Measurements from ENCODE around the gene ITGB4. TPM values are rescaled to one million over a fixed set of nuclear protein-coding genes. Genes with fewer than 3 reads are reported as not detected.

The ITGB4 gene
- polyA plus RNA-seq, 2 of the 4 experiments (the other 2 are of a cell fraction), result 20.6 to 37.4 TPM

DNA sequence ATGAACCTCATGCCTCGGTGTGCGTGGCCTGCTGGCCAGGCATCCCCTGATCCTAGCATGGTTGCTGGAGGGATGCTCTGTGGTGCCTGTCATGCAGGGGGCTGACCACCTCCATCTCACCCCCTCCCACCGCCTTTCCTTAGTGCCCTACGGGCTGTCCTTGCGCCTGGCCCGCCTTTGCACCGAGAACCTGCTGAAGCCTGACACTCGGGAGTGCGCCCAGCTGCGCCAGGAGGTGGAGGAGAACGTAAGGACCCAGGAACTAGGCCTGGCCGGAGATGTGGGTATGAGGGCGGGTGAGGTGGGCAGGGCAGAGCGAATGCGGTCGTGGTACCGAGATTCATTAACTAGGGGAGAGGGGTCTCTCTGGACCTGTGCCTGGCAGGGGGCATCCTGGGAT lies 19.0 kb downstream of the ITGB4 start:
- no peak overlapping the region for H3K4me3 ChIP-seq
- TF ChIP-seq KDM5A (IDR thresholded peaks at IDR 0.05), result no peak
- no peak for TF ChIP-seq CHD2 (IDR thresholded peaks at IDR 0.05; ENCODE audit: low read length, partially characterized antibody)
- TF ChIP-seq KDM1A (IDR thresholded peaks at IDR 0.05; ENCODE audit: low read depth), result no peak
- no peak for TF ChIP-seq NR3C1 (IDR thresholded peaks at IDR 0.05)
- no peak for TF ChIP-seq BHLHE40 (IDR thresholded peaks at IDR 0.05; ENCODE audit: low read depth, low read length)
- no peak for TF ChIP-seq HOXB5 (CRISPR knock-in tag; IDR thresholded peaks at IDR 0.05)
- TF ChIP-seq, protein P1, sequence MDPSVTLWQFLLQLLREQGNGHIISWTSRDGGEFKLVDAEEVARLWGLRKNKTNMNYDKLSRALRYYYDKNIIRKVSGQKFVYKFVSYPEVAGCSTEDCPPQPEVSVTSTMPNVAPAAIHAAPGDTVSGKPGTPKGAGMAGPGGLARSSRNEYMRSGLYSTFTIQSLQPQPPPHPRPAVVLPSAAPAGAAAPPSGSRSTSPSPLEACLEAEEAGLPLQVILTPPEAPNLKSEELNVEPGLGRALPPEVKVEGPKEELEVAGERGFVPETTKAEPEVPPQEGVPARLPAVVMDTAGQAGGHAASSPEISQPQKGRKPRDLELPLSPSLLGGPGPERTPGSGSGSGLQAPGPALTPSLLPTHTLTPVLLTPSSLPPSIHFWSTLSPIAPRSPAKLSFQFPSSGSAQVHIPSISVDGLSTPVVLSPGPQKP (IDR thresholded peaks at IDR 0.05; ENCODE audit: low read depth, low read length), result no peak
- no peak for TF ChIP-seq EHF (CRISPR knock-in tag; IDR thresholded peaks at IDR 0.05)
- TF ChIP-seq ZC3H11A (IDR thresholded peaks at IDR 0.05), result no peak
- no peak for TF ChIP-seq MYC (IDR thresholded peaks at IDR 0.05; ENCODE audit: borderline replicate concordance, low read length)
- no peak for TF ChIP-seq EP300 (IDR thresholded peaks at IDR 0.05)
- no peak for TF ChIP-seq RFX5 (IDR thresholded peaks at IDR 0.05)
- no peak for TF ChIP-seq MAZ (IDR thresholded peaks at IDR 0.05; ENCODE audit: borderline replicate concordance, low read depth, low read length)
- TF ChIP-seq CBX2 (IDR thresholded peaks at IDR 0.05; ENCODE audit: borderline replicate concordance, low read depth), result no peak
- DNase-seq (ENCODE audit: low read depth in 1 of 2, low spot score in 1 of 2) (no peak), ATAC-seq (no peak), FAIRE-seq (no peak)
- WGBS (ENCODE audit: missing lambda C conversion rate), result 89% methylated on average over 17 of the region's 17 CpGs
- peak overlapping the region in 1 of 2 experiments; percentile 0; a peak in 1 of 6 replicates for H3K27ac ChIP-seq
- no peak overlapping the region for H3K4me2 ChIP-seq
- no peaks in the 10 kb centered on the region for H3K9me3 ChIP-seq
- ChIA-PET CTCF (interaction anchor here (0.6 to 43.5 kb wide), 5 partner anchors 7 to 467 kb away, joined by 3 to 1931 read pairs (median 4); partner anchors contain the start of genes RECQL5, SAP30BP and SMIM5), POLR2A (no interaction called here)
- H3K4me1 ChIP-seq, result peaks cover 11% of the 10 kb centered on the region; the same call in 2 of the 3 replicates

DNA sequence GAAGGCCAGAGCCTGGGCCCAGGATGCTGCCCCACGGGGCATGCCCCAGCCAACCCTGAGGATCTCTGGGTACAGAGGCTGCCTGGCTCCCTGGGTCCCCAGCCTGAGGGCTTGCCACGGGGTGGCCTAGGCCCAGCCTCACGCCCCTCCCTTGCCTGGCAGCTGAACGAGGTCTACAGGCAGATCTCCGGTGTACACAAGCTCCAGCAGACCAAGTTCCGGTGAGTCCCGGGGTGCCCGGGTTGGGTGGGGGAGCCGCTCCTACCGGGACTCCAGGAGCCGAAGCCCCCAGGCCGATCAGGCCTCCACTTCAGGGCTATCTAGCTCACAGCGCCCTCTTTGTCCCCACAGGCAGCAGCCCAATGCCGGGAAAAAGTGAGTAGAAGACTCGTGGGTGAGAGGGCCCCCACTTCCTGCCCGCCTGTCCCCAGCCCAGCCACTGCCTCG lies 19.4 kb downstream of the ITGB4 start:
- POLR2A ChIA-PET, result no interaction called here
- CTCF ChIA-PET, result interaction anchor here (0.6 to 43.5 kb wide), 4 partner anchors 7 to 467 kb away, joined by 3 to 1931 read pairs (median 138); partner anchors contain the start of genes RECQL5, SAP30BP and SMIM5
- Histone ChIP-seq H3K4me1 (peaks cover 11% of the 10 kb centered on the region; the same call in 2 of the 3 replicates), H3K4me2 (no peak overlapping the region), H3K27ac (peak overlapping the region in 1 of 2 experiments; percentile 0; a peak in 1 of 6 replicates), H3K9me3 (no peaks in the 10 kb centered on the region), H3K4me3 (no peak overlapping the region)
- TF ChIP-seq, protein P2, sequence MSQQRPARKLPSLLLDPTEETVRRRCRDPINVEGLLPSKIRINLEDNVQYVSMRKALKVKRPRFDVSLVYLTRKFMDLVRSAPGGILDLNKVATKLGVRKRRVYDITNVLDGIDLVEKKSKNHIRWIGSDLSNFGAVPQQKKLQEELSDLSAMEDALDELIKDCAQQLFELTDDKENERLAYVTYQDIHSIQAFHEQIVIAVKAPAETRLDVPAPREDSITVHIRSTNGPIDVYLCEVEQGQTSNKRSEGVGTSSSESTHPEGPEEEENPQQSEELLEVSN (IDR thresholded peaks at IDR 0.05; ENCODE audit: borderline replicate concordance, low read depth), result no peak
- TF ChIP-seq MAZ (IDR thresholded peaks at IDR 0.05; ENCODE audit: borderline replicate concordance, low read depth, low read length), result no peak
- TF ChIP-seq MAFK (IDR thresholded peaks at IDR 0.05; ENCODE audit: partially characterized antibody), result no peak
- no peak for TF ChIP-seq MYC (IDR thresholded peaks at IDR 0.05; ENCODE audit: borderline replicate concordance, low read length)
- TF ChIP-seq HOXB5 (CRISPR knock-in tag; IDR thresholded peaks at IDR 0.05), result no peak
- TF ChIP-seq POLR2AphosphoS2 (conservative IDR thresholded peaks at IDR 0.05; ENCODE audit: low read length), result no peak
- no peak for TF ChIP-seq ZC3H11A (IDR thresholded peaks at IDR 0.05)
- TF ChIP-seq CEBPB (IDR thresholded peaks at IDR 0.05), result no peak
- TF ChIP-seq, protein P3, sequence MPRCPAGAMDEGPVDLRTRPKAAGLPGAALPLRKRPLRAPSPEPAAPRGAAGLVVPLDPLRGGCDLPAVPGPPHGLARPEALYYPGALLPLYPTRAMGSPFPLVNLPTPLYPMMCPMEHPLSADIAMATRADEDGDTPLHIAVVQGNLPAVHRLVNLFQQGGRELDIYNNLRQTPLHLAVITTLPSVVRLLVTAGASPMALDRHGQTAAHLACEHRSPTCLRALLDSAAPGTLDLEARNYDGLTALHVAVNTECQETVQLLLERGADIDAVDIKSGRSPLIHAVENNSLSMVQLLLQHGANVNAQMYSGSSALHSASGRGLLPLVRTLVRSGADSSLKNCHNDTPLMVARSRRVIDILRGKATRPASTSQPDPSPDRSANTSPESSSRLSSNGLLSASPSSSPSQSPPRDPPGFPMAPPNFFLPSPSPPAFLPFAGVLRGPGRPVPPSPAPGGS (IDR thresholded peaks at IDR 0.05), result no peak
- TF ChIP-seq, protein P4, sequence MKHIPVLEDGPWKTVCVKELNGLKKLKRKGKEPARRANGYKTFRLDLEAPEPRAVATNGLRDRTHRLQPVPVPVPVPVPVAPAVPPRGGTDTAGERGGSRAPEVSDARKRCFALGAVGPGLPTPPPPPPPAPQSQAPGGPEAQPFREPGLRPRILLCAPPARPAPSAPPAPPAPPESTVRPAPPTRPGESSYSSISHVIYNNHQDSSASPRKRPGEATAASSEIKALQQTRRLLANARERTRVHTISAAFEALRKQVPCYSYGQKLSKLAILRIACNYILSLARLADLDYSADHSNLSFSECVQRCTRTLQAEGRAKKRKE (CRISPR knock-in tag; IDR thresholded peaks at IDR 0.05; ENCODE audit: low read depth), result no peak
- no peak for TF ChIP-seq EHMT2 (IDR thresholded peaks at IDR 0.05; ENCODE audit: low read depth)
- no peak for TF ChIP-seq PHF8 (IDR thresholded peaks at IDR 0.05; ENCODE audit: borderline replicate concordance, low read depth)
- no peak for TF ChIP-seq TP53 (CRISPR knock-in tag; IDR thresholded peaks at IDR 0.05)
- no peak for TF ChIP-seq JUNB (IDR thresholded peaks at IDR 0.05)
- no peak for TF ChIP-seq CBX2 (IDR thresholded peaks at IDR 0.05; ENCODE audit: borderline replicate concordance, low read depth)
- TF ChIP-seq KDM1A (IDR thresholded peaks at IDR 0.05; ENCODE audit: low read depth), result no peak
- no peak for TF ChIP-seq HDAC2 (IDR thresholded peaks at IDR 0.05)
- TF ChIP-seq, protein P1 (IDR thresholded peaks at IDR 0.05; ENCODE audit: low read depth, low read length), result no peak
- TF ChIP-seq, protein P5, sequence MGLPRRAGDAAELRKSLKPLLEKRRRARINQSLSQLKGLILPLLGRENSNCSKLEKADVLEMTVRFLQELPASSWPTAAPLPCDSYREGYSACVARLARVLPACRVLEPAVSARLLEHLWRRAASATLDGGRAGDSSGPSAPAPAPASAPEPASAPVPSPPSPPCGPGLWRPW (IDR thresholded peaks at IDR 0.05), result no peak
- TF ChIP-seq FOXS1 (CRISPR knock-in tag; IDR thresholded peaks at IDR 0.05), result no peak
- FAIRE-seq (no peak), ATAC-seq (peak in 1 of 2 experiments; percentile 13; a peak in 3 of 6 replicates), DNase-seq (ENCODE audit: low read depth in 1 of 2, low spot score in 1 of 2) (no peak)
- 87% methylated on average over 17 of the region's 17 CpGs for WGBS (ENCODE audit: missing lambda C conversion rate)
